H9 (cell line): ENCODE results near the gene RGS2. TPM values are rescaled to one million over a fixed set of nuclear protein-coding genes. Genes with fewer than 3 reads are reported as not detected.

ENCODE experiments used
- DNase-seq: peaks from one replicate; pipeline ENCODE4 v3.0.0-alpha.2; 2017
- H2AFZ ChIP-seq: one replicate; pipeline ENCODE4 v1.6.1; 2013; ENCODE audit warnings: mild to moderate bottlenecking, low read length, control low read depth, moderate library complexity
- H2AK5ac ChIP-seq: 2 replicates; pipeline ENCODE4 v1.6.1; 2013; ENCODE audit warnings: low read length, control low read depth, mixed read lengths; ENCODE audit not compliant: insufficient read length
- H2BK120ac ChIP-seq: one replicate; pipeline ENCODE4 v1.6.1; 2013; ENCODE audit warnings: low read depth, mild to moderate bottlenecking, low read length, control low read depth, inconsistent platforms; ENCODE audit not compliant: poor library complexity, severe bottlenecking
- H2BK12ac ChIP-seq: 2 replicates; pipeline ENCODE4 v1.6.1; 2013; ENCODE audit warnings: low read length, control low read depth, mixed read lengths, low read depth; ENCODE audit not compliant: insufficient read length
- H2BK15ac ChIP-seq: 2 replicates; pipeline ENCODE4 v1.6.1; 2013; ENCODE audit warnings: low read depth, low read length, control low read depth
- H2BK20ac ChIP-seq: one replicate; pipeline ENCODE4 v1.6.1; 2013; ENCODE audit warnings: low read depth, mild to moderate bottlenecking, low read length, control low read depth, inconsistent platforms; ENCODE audit not compliant: poor library complexity, severe bottlenecking
- H2BK5ac ChIP-seq: 2 replicates; pipeline ENCODE4 v1.6.1; 2013; ENCODE audit warnings: low read length, control low read depth, mixed read lengths; ENCODE audit not compliant: insufficient read length
- H3K14ac ChIP-seq: 2 replicates; pipeline ENCODE4 v1.6.1; 2013; ENCODE audit warnings: low read length, control low read depth; ENCODE audit not compliant: insufficient read depth
- H3K18ac ChIP-seq: 2 replicates; pipeline ENCODE4 v1.6.1; 2013; ENCODE audit warnings: low read depth, mild to moderate bottlenecking, mixed read lengths, low read length, control low read depth; ENCODE audit not compliant: insufficient read length
- H3K23ac ChIP-seq: 2 replicates; pipeline ENCODE4 v1.6.1; 2013; ENCODE audit warnings: low read length, control low read depth, mixed read lengths, low read depth; ENCODE audit not compliant: insufficient read length
- H3K23me2 ChIP-seq: 2 replicates; pipeline ENCODE4 v1.6.1; 2013; ENCODE audit warnings: low read depth, mild to moderate bottlenecking, mixed read lengths, low read length, control low read depth; ENCODE audit not compliant: insufficient read length, poor library complexity, severe bottlenecking
- H3K27ac ChIP-seq: 2 replicates; pipeline ENCODE4 v1.5.1; 2013; ENCODE audit warnings: low read length, control low read depth, mixed read lengths, low read depth; ENCODE audit not compliant: insufficient read length
- H3K27me3 ChIP-seq: 2 replicates; pipeline ENCODE4 v1.6.1; 2013; ENCODE audit warnings: low read length, control low read depth, inconsistent platforms; ENCODE audit not compliant: insufficient read depth
- H3K4ac ChIP-seq: 2 replicates; pipeline ENCODE4 v1.6.1; 2013; ENCODE audit warnings: low read depth, mild to moderate bottlenecking, control low read depth, inconsistent platforms, low read length, moderate library complexity
- H3K4me1 ChIP-seq: 2 replicates; pipeline ENCODE4 v1.6.1; 2013; ENCODE audit warnings: low read length, control low read depth, inconsistent platforms; ENCODE audit not compliant: insufficient read depth
- H3K4me2 ChIP-seq: 2 replicates; pipeline ENCODE4 v1.6.1; 2013; ENCODE audit warnings: low read length, control low read depth, mixed read lengths; ENCODE audit not compliant: insufficient read length, insufficient read depth
- H3K56ac ChIP-seq: 2 replicates; pipeline ENCODE4 v1.6.1; 2013; ENCODE audit warnings: low read depth, mild to moderate bottlenecking, mixed read lengths, low read length, control low read depth; ENCODE audit not compliant: insufficient read length
- H3K79me1 ChIP-seq: 2 replicates; pipeline ENCODE4 v1.6.1; 2013; ENCODE audit warnings: low read depth, mild to moderate bottlenecking, moderate library complexity, low read length, control low read depth, inconsistent platforms; ENCODE audit not compliant: insufficient read depth, poor library complexity, severe bottlenecking
- H3K79me2 ChIP-seq: 2 replicates; pipeline ENCODE4 v1.6.1; 2013; ENCODE audit warnings: low read length, control low read depth, inconsistent platforms; ENCODE audit not compliant: insufficient read depth
- H3K9ac ChIP-seq: 2 replicates; pipeline ENCODE4 v1.6.1; 2013; ENCODE audit warnings: low read length, control low read depth, mixed read lengths; ENCODE audit not compliant: insufficient read length; ENCODE audit errors: extremely low read depth
- H3K9me3 ChIP-seq: one replicate; pipeline ENCODE4 v1.6.1; 2013; ENCODE audit warnings: low read depth, low read length, inconsistent platforms; ENCODE audit not compliant: control insufficient read depth
- H3T11ph ChIP-seq: one replicate; pipeline ENCODE4 v1.6.1; 2013; ENCODE audit warnings: mild to moderate bottlenecking, low read length, control low read depth, inconsistent platforms
- H4K20me1 ChIP-seq: one replicate; pipeline ENCODE4 v1.6.1; 2013; ENCODE audit not compliant: control insufficient read depth, insufficient read length, insufficient read depth
- H4K5ac ChIP-seq: 2 replicates; pipeline ENCODE4 v1.6.1; 2013; ENCODE audit warnings: low read depth, mild to moderate bottlenecking, mixed read lengths, low read length, control low read depth; ENCODE audit not compliant: insufficient read length
- H4K8ac ChIP-seq: replicated peaks from 2 replicates; pipeline ENCODE4 v1.6.1; 2013; ENCODE audit warnings: low read length, control low read depth, mixed read lengths, low read depth; ENCODE audit not compliant: insufficient read length
- H4K91ac ChIP-seq: 2 replicates; pipeline ENCODE4 v1.6.1; 2013; ENCODE audit warnings: low read depth, mild to moderate bottlenecking, moderate library complexity, mixed read lengths, low read length, control low read depth; ENCODE audit not compliant: insufficient read length
- H3K27ac Mint-ChIP-seq, 3 experiments: 2 replicates in 2 of 3; 3 replicates in 1 of 3; pipeline ENCODE4 v1.8.0; 2020 to 2021; ENCODE audit warnings: mixed read lengths in 3 of 3, mild to moderate bottlenecking in 1 of 3, moderate library complexity in 1 of 3
- H3K27me3 Mint-ChIP-seq: 2 replicates; pipeline ENCODE4 v1.8.0; 2021; ENCODE audit warnings: low read depth, mild to moderate bottlenecking, moderate library complexity, mixed read lengths
- H3K36me3 Mint-ChIP-seq, 3 experiments: 2 replicates in 2 of 3; 3 replicates in 1 of 3; pipeline ENCODE4 v1.8.0; 2020 to 2021; ENCODE audit warnings: low read depth in 3 of 3, mixed read lengths in 3 of 3; ENCODE audit not compliant: insufficient read depth in 1 of 3
- H3K4me1 Mint-ChIP-seq, 2 experiments: 2 replicates each; pipeline ENCODE4 v1.8.0; 2020; ENCODE audit warnings: mixed read lengths in 2 of 2
- H3K4me3 Mint-ChIP-seq, 2 experiments: 2 replicates in 1 of 2; 3 replicates in 1 of 2; pipeline ENCODE4 v1.8.0; 2020 to 2021; ENCODE audit warnings: mild to moderate bottlenecking in 2 of 2, mixed read lengths in 2 of 2, moderate library complexity in 1 of 2
- H3K9me3 Mint-ChIP-seq, 2 experiments: 2 replicates in 1 of 2; 3 replicates in 1 of 2; pipeline ENCODE4 v1.8.0; 2020; ENCODE audit warnings: mild to moderate bottlenecking in 2 of 2, mixed read lengths in 2 of 2, moderate library complexity in 1 of 2
- WGBS: extraction: QIAGEN DNeasy Blood & Tissue Kit; methylation state at CpG from one replicate; pipeline ENCODE4 v1.1.7; 2013; ENCODE audit warnings: missing lambda C conversion rate, low lambda C conversion rate, mixed read lengths; ENCODE audit not compliant: insufficient read length; ENCODE audit errors: extremely low coverage; 5-methylcytosine and 5-hydroxymethylcytosine counted together
- total RNA-seq: library from RNA; stranded (reverse); gene quantifications from 2 replicates; pipeline ENCODE4 v1.2.1, GENCODE V29; 2021
- TF ChIP-seq, protein P1 (sequence below): fragments of 200-600 bp; sonication (generic); conservative IDR thresholded peaks from 3 replicates; pipeline ENCODE4 v1.8.0; 2021; ENCODE audit warnings: antibody characterized with exemption, mild to moderate bottlenecking

RGS2 gene
- total RNA-seq, 1 experiment from 2014 or later = 13.9 TPM

DNA sequence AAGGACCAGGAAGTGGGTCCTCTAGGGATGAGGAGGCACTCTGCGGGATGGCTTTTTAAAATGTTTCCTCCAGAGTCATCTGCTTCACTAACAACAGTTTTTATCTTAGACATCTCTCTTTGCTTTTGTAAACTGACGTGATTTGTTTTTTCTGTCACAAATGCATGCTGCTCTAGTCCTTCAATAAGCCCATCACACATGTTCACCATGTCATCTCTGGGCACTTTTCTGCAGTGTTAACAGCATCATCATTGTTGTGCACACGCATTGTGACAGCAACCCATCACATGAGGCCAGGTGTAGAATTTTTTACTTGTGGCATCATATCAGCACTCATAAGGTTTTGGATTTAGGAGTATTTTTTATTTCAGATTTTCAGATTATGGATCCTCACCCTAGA lies 12.5 kb downstream of the RGS2 start:
- Histone ChIP-seq H3K23me2 (no peaks in the 10 kb centered on the region), H3K23ac (no peak overlapping the region), H4K91ac (no peak overlapping the region), H2AK5ac (no peak overlapping the region), H3K18ac (no peak overlapping the region), H3K56ac (no peak overlapping the region), H2BK20ac (no peak overlapping the region), H4K5ac (no peak overlapping the region), H4K8ac (no peak overlapping the region), H4K20me1 (no peaks in the 10 kb centered on the region), H3K4me1 (peaks cover 4% of the 10 kb centered on the region), H2AFZ (no peak overlapping the region), H2BK120ac (no peak overlapping the region), H2BK5ac (no peak overlapping the region), H2BK12ac (no peak overlapping the region), H3K9me3 (no peaks in the 10 kb centered on the region), H3K27ac (no peak overlapping the region), H3K4ac (no peak overlapping the region), H3K9ac (no peak overlapping the region), H3K79me2 (no peaks in the 10 kb centered on the region), H3T11ph (no peak overlapping the region), H2BK15ac (no peak overlapping the region), H3K14ac (no peak overlapping the region), H3K4me2 (no peak overlapping the region), H3K27me3 (no peaks in the 10 kb centered on the region), H3K79me1 (no peaks in the 10 kb centered on the region)
- Mint-ChIP-seq H3K4me1 (peaks cover 5 to 7% of the 10 kb centered on the region in 2 experiments), H3K27me3 (no peaks in the 10 kb centered on the region), H3K9me3 (no peaks in the 10 kb centered on the region), H3K27ac (no peak overlapping the region), H3K36me3 (no peaks in the 10 kb centered on the region), H3K4me3 (no peak overlapping the region)
- no peak for DNase-seq
- WGBS = no CpG with 5 or more reads among the region's 3 CpGs
- TF ChIP-seq, protein P1, sequence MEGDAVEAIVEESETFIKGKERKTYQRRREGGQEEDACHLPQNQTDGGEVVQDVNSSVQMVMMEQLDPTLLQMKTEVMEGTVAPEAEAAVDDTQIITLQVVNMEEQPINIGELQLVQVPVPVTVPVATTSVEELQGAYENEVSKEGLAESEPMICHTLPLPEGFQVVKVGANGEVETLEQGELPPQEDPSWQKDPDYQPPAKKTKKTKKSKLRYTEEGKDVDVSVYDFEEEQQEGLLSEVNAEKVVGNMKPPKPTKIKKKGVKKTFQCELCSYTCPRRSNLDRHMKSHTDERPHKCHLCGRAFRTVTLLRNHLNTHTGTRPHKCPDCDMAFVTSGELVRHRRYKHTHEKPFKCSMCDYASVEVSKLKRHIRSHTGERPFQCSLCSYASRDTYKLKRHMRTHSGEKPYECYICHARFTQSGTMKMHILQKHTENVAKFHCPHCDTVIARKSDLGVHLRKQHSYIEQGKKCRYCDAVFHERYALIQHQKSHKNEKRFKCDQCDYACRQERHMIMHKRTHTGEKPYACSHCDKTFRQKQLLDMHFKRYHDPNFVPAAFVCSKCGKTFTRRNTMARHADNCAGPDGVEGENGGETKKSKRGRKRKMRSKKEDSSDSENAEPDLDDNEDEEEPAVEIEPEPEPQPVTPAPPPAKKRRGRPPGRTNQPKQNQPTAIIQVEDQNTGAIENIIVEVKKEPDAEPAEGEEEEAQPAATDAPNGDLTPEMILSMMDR = no peak
